ENCODE measurements around the gene SCAPER. TPM values are rescaled to one million over a fixed set of nuclear protein-coding genes. Genes with fewer than 3 reads are reported as not detected.

SCAPER gene
- total RNA-seq, 1 donor from 2014 or later: 58.0 TPM

DNA sequence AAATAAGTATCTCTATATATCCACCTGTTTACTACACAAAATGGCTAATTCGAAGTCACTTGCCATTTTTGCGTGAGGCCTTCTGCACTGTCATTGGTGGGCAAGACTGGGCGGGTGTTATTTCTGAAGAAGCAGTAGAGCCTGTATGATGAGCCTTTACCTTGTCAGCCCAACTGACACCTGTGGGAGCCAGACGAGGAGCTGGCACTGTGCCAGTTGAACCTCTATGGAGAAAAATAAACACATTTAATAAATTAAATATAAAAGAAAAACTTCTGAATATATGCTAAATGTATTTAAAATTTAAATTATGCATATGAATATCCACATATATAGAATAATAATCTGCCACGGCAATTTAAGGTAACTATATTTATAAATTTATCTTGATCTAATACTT lies 109.9 kb downstream of the SCAPER start:
- Mint-ChIP-seq H3K9me3 (ENCODE audit: unreplicated experiment) (no peaks in the 10 kb centered on the region), H3K27ac (ENCODE audit: unreplicated experiment) (no peak overlapping the region), H3K4me1 (ENCODE audit: low read depth, unreplicated experiment) (no peaks in the 10 kb centered on the region), H3K27me3 (ENCODE audit: unreplicated experiment) (no peaks in the 10 kb centered on the region), H3K36me3 (ENCODE audit: unreplicated experiment) (peaks cover 9% of the 10 kb centered on the region), H3K4me3 (ENCODE audit: unreplicated experiment) (no peak overlapping the region)
- TF ChIP-seq CTCF (IDR thresholded peaks at IDR 0.05; ENCODE audit: partially characterized antibody, unreplicated experiment): no peak
- no peak for DNase-seq

- no peaks in the 10 kb centered on the region for H3K4me1 Mint-ChIP-seq (ENCODE audit: low read depth, unreplicated experiment)
- no peaks in the 10 kb centered on the region for H3K27me3 Mint-ChIP-seq (ENCODE audit: unreplicated experiment)
- no peak for TF ChIP-seq CTCF (IDR thresholded peaks at IDR 0.05; ENCODE audit: partially characterized antibody, unreplicated experiment)
- H3K36me3 Mint-ChIP-seq (ENCODE audit: unreplicated experiment): peaks cover 9% of the 10 kb centered on the region
- H3K27ac Mint-ChIP-seq (ENCODE audit: unreplicated experiment): no peak overlapping the region
- no peak overlapping the region for H3K4me3 Mint-ChIP-seq (ENCODE audit: unreplicated experiment)
- no peak for DNase-seq
- H3K9me3 Mint-ChIP-seq (ENCODE audit: unreplicated experiment): no peaks in the 10 kb centered on the region
These were observed 112.0 kb downstream of the SCAPER start for GRCh38 chr15:76793162-76793561.

- TF ChIP-seq CTCF (IDR thresholded peaks at IDR 0.05; ENCODE audit: partially characterized antibody, unreplicated experiment): no peak
- Mint-ChIP-seq H3K4me1 (ENCODE audit: low read depth, unreplicated experiment) (no peaks in the 10 kb centered on the region), H3K4me3 (ENCODE audit: unreplicated experiment) (no peak overlapping the region), H3K27ac (ENCODE audit: unreplicated experiment) (no peak overlapping the region), H3K27me3 (ENCODE audit: unreplicated experiment) (no peaks in the 10 kb centered on the region), H3K36me3 (ENCODE audit: unreplicated experiment) (peaks cover 9% of the 10 kb centered on the region), H3K9me3 (ENCODE audit: unreplicated experiment) (no peaks in the 10 kb centered on the region)
- no peak for DNase-seq
These were observed 113.6 kb downstream of the SCAPER start for GRCh38 chr15:76791511-76791910.

DNA sequence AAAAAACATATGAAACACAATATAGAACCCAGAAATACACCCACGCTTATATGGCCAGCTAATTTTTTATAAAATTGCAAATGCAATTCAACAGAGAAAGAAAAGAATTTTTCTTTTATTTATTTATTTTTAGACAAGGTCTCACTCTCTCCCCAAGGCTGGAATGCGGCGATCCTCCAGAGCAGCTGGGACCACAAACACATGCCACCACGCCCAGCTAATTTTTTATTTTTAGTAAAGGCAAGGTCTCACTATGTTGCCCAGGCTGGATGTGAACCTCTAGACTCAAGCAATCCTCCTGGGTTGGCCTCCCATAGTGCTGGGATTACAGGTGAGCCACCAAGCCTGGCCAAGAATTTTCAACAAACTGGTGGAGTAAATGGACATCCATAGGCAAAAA lies 117.9 kb downstream of the SCAPER start:
- H3K9me3 Mint-ChIP-seq (ENCODE audit: unreplicated experiment): no peaks in the 10 kb centered on the region

DNA sequence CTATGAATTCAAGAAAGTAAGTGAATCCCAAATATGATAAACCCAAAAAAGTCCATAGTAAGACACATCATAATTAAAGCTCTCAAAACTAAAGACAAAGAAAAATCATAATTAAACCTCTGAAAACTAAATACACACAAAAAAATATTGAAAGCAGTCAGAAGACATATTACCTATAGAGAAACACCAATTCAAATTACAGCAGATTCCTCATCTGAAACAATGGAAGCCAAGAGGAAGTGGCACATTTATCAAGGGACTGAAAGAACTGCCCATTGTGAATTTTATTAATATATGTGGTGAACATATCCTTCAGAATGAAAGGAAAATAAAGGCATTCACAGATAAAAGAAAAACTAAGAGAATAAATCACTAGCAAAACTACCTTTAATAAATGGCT lies 128.2 kb downstream of the SCAPER start:
- no peaks in the 10 kb centered on the region for H3K27me3 Mint-ChIP-seq (ENCODE audit: unreplicated experiment)
- TF ChIP-seq CTCF (IDR thresholded peaks at IDR 0.05; ENCODE audit: partially characterized antibody, unreplicated experiment): no peak
- peaks cover 18% of the 10 kb centered on the region for H3K36me3 Mint-ChIP-seq (ENCODE audit: unreplicated experiment)
- no peak overlapping the region for H3K27ac Mint-ChIP-seq (ENCODE audit: unreplicated experiment)
- H3K9me3 Mint-ChIP-seq (ENCODE audit: unreplicated experiment): peaks cover 10% of the 10 kb centered on the region
- no peak overlapping the region for H3K4me3 Mint-ChIP-seq (ENCODE audit: unreplicated experiment)
- DNase-seq: no peak
- H3K4me1 Mint-ChIP-seq (ENCODE audit: low read depth, unreplicated experiment): no peaks in the 10 kb centered on the region

More for the DNA sequence above, 117.9 kb downstream of the SCAPER start:
- H3K4me1 Mint-ChIP-seq (ENCODE audit: low read depth, unreplicated experiment): no peaks in the 10 kb centered on the region
- peaks cover 36% of the 10 kb centered on the region for H3K36me3 Mint-ChIP-seq (ENCODE audit: unreplicated experiment)
- no peaks in the 10 kb centered on the region for H3K27me3 Mint-ChIP-seq (ENCODE audit: unreplicated experiment)
- no peak for DNase-seq
- no peak overlapping the region for H3K4me3 Mint-ChIP-seq (ENCODE audit: unreplicated experiment)
- no peak overlapping the region for H3K27ac Mint-ChIP-seq (ENCODE audit: unreplicated experiment)
- TF ChIP-seq CTCF (IDR thresholded peaks at IDR 0.05; ENCODE audit: partially characterized antibody, unreplicated experiment): no peak
